ENCODE data around the gene RIPOR2. TPM values are rescaled to one million over a fixed set of nuclear protein-coding genes. Genes with fewer than 3 reads are reported as not detected.

The RIPOR2 gene
- total and polyA plus RNA-seq, 10 of the 15 experiments (the other 5 are each of a cell fraction or from before 2014, with no cell fraction given) = 22.2 to 48.2 (median 34.7) TPM

DNA sequence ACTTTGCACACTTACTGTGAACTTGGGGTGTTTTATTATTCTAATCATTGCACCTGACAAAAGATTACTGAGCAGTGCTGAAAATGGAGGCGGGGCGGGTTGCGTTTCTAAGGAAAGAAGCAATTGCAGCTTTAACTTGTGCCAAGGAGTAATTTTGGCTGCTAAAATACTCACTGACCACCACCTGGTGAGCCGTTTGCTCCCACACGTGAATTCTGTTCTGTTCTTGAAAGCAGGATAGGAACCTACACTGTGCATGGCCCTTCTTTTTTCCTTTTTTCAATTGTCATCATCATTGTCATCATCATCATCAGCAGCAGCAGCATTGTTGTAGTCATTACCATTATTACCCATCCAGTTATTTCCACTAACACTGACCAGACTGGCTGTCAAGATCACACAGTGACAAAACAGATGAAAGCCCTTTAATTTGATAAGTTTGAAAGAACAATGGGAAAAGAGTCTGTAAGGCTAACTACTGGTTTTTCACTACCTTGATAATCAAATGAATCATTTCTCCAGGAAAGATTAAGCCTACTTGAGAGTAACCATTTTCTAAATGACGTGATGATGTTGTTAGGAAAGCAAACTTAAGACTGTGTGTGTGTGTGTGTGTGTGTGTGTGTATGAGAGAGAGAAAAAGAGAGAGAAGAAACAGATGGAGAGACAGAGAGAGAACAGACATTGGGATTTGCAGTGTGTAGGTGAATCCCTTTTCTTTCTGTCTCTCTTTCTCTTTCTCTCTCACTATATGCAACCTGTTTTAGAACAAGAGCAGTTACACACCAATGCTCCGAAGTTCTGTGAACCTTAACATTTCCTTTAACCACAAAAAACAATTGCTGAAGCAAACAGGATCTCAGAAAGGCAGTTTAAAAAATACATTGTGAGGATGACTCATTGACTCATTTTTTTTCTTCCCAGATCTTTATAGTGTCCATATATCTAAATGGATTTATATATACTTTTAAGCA, 3.8 kb downstream of the RIPOR2 start (continued):
- TF ChIP-seq RELA (IDR thresholded peaks at IDR 0.05; ENCODE audit: borderline replicate concordance, partially characterized antibody) (no peak), MXI1 (IDR thresholded peaks at IDR 0.05; ENCODE audit: low read depth, low read length) (peak; percentile 74), CEBPB (IDR thresholded peaks at IDR 0.05; ENCODE audit: borderline replicate concordance in 1 of 2, low read depth in 2 of 2, low read length in 2 of 2) (0 out of 4 replicates have a peak, but pooled peaks of 1 of the 2 experiments have one; percentile 65), SIN3A (IDR thresholded peaks at IDR 0.05; ENCODE audit: low read depth, low read length) (no peak), BHLHE40 (IDR thresholded peaks at IDR 0.05; ENCODE audit: borderline replicate concordance in 1 of 2, low read depth in 2 of 2, low read length in 1 of 2) (peak in 1 of 2 experiments; percentile 14; a peak in 1 of 4 replicates), LARP7 (IDR thresholded peaks at IDR 0.05) (no peak), ZNF207 (IDR thresholded peaks at IDR 0.05; ENCODE audit: borderline replicate concordance) (no peak), E2F4 (IDR thresholded peaks at IDR 0.05; ENCODE audit: low read depth, low read length) (no peak), ATF3 (IDR thresholded peaks at IDR 0.05; ENCODE audit: borderline replicate concordance, extremely low read depth, low read depth, low read length) (no peak), HDAC6 (IDR thresholded peaks at IDR 0.05; ENCODE audit: unreplicated experiment) (no peak), NFXL1 (IDR thresholded peaks at IDR 0.05; ENCODE audit: borderline replicate concordance) (no peak), SMARCA5 (IDR thresholded peaks at IDR 0.05) (no peak), ZSCAN29 (IDR thresholded peaks at IDR 0.05) (no peak), SIX5 (IDR thresholded peaks at IDR 0.05; ENCODE audit: low read depth, low read length, severe bottlenecking) (no peak), SMC3 (IDR thresholded peaks at IDR 0.05; ENCODE audit: borderline replicate concordance, low read length) (no peak), E2F8 (IDR thresholded peaks at IDR 0.05; ENCODE audit: low read depth, partially characterized antibody) (no peak), CBFB (IDR thresholded peaks at IDR 0.05; ENCODE audit: low read depth) (no peak), NBN (IDR thresholded peaks at IDR 0.05) (peak; percentile 75), ETV6 (conservative IDR thresholded peaks at IDR 0.05 in 1 of 2, IDR thresholded peaks at IDR 0.05 in 1 of 2; ENCODE audit: borderline replicate concordance in 1 of 2, low read depth in 1 of 2) (peak in 1 of 2 experiments; percentile 69; a peak in 2 of 4 replicates), PAX8 (IDR thresholded peaks at IDR 0.05) (no peak), SMAD1 (IDR thresholded peaks at IDR 0.05; ENCODE audit: low read depth, partially characterized antibody) (no peak), FOXM1 (IDR thresholded peaks at IDR 0.05; ENCODE audit: low read depth, low read length) (peak; percentile 67), SUZ12 (IDR thresholded peaks at IDR 0.05; ENCODE audit: unreplicated experiment) (no peak)
- TF ChIP-seq, protein P1, sequence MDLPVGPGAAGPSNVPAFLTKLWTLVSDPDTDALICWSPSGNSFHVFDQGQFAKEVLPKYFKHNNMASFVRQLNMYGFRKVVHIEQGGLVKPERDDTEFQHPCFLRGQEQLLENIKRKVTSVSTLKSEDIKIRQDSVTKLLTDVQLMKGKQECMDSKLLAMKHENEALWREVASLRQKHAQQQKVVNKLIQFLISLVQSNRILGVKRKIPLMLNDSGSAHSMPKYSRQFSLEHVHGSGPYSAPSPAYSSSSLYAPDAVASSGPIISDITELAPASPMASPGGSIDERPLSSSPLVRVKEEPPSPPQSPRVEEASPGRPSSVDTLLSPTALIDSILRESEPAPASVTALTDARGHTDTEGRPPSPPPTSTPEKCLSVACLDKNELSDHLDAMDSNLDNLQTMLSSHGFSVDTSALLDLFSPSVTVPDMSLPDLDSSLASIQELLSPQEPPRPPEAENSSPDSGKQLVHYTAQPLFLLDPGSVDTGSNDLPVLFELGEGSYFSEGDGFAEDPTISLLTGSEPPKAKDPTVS (IDR thresholded peaks at IDR 0.05; ENCODE audit: low read depth, low read length) = no peak
